OCI-LY1 (cell line): ENCODE results near the gene GNPTAB.

Experiments used
- H2AFZ ChIP-seq: fragments of 200-600 bp; sonication (generic), shearing (Covaris generic); 2 replicates; pipeline ENCODE4 v1.6.0; 2014; ENCODE audit warnings: antibody characterized with exemption, mild to moderate bottlenecking, low read length
- H3F3A ChIP-seq: fragments of 200-600 bp; sonication (generic), shearing (Covaris generic); 2 replicates; pipeline ENCODE4 v1.6.0; 2014; ENCODE audit warnings: mild to moderate bottlenecking, antibody characterized with exemption, low read length, moderate library complexity; ENCODE audit not compliant: insufficient read depth
- H3K27ac ChIP-seq: fragments of 200-600 bp; sonication (generic); 2 replicates; pipeline ENCODE4 v1.5.1; 2014; ENCODE audit warnings: low read length, mixed run types, mild to moderate bottlenecking, low read depth; ENCODE audit not compliant: poor library complexity, severe bottlenecking
- H3K27me3 ChIP-seq: fragments of 200-600 bp; sonication (generic); 2 replicates; pipeline ENCODE4 v1.6.0; 2014; ENCODE audit warnings: antibody characterized with exemption, mild to moderate bottlenecking, low read length, moderate library complexity; ENCODE audit not compliant: insufficient read depth
- H3K36me3 ChIP-seq: fragments of 200-600 bp; sonication (generic); 2 replicates; pipeline ENCODE4 v1.6.1; 2014; ENCODE audit warnings: mild to moderate bottlenecking, antibody characterized with exemption, low read length, moderate library complexity, mixed read lengths; ENCODE audit not compliant: insufficient read depth
- H3K4me1 ChIP-seq: fragments of 200-600 bp; sonication (generic); 2 replicates; pipeline ENCODE4 v1.5.1; 2014; ENCODE audit warnings: mild to moderate bottlenecking, low read length, moderate library complexity; ENCODE audit not compliant: insufficient read depth, severe bottlenecking
- H3K4me2 ChIP-seq: fragments of 200-600 bp; sonication (generic), shearing (Covaris generic); 2 replicates; pipeline ENCODE4 v1.6.1; 2014; ENCODE audit warnings: low read length
- H3K4me3 ChIP-seq: fragments of 200-600 bp; sonication (generic); 2 replicates; pipeline ENCODE4 v1.5.1; 2014; ENCODE audit warnings: low read length, low read depth, mild to moderate bottlenecking, mixed read lengths; ENCODE audit not compliant: poor library complexity, severe bottlenecking
- H3K79me2 ChIP-seq: fragments of 200-600 bp; shearing (Covaris generic); 2 replicates; pipeline ENCODE4 v1.6.1; 2016; ENCODE audit warnings: mixed run types, low read length, mixed read lengths; ENCODE audit not compliant: insufficient read depth
- H3K9ac ChIP-seq: fragments of 200-600 bp; sonication (generic), shearing (Covaris generic); 2 replicates; pipeline ENCODE4 v1.6.1; 2014; ENCODE audit warnings: mild to moderate bottlenecking, low read length, mixed read lengths
- H3K9me2 ChIP-seq: fragments of 200-600 bp; sonication (generic), shearing (Covaris generic); 2 replicates; pipeline ENCODE4 v1.6.1; 2014; ENCODE audit warnings: low read depth, mild to moderate bottlenecking, low read length, mixed read lengths
- H3K9me3 ChIP-seq: fragments of 200-600 bp; shearing (Covaris generic); 2 replicates; pipeline ENCODE4 v1.6.1; 2014; ENCODE audit warnings: low read length, mixed read lengths
- H4K20me1 ChIP-seq: fragments of 200-600 bp; sonication (generic), shearing (Covaris generic); 2 replicates; pipeline ENCODE4 v1.6.0; 2016; ENCODE audit warnings: mild to moderate bottlenecking, low read length; ENCODE audit not compliant: insufficient read depth
- EZH2 ChIP-seq: fragments of 200-600 bp; sonication (generic), shearing (Covaris generic); IDR thresholded peaks from 2 replicates; pipeline ENCODE4 v1.8.0; 2017; ENCODE audit warnings: borderline replicate concordance, mixed run types, mild to moderate bottlenecking, antibody characterized with exemption, low read length, moderate library complexity, mixed read lengths
- TF ChIP-seq, protein P1 (sequence below): fragments of 200-600 bp; sonication (generic), shearing (Covaris generic); IDR thresholded peaks from 2 replicates; pipeline ENCODE4 v1.5.1; 2017; ENCODE audit warnings: mild to moderate bottlenecking, antibody characterized with exemption, low read length, moderate library complexity, mixed read lengths

The GNPTAB gene

DNA sequence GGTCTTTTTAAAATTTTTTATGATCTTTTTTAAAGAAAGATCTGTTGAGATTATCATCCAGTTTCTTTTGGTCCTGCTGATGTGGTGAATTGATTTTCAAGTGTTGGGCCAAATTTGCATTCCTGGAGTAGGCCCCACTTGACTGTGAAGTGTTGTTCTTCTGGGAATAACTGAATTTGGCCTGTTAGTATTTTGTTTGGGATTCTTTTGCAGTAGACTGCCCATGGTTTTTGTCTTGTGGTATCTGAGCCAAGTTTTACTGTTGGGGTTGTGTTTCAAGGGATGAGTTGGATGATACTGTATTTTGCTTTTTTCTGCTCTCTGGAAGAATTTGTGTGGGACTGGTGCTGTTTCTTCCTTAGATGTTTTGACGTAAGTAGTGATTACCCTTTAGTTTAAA, 87.5 kb downstream of the GNPTAB start:
- Histone ChIP-seq H4K20me1 (no peaks in the 10 kb centered on the region), H3K4me3 (peak overlapping the region; percentile 14), H2AFZ (no peak overlapping the region), H3K4me1 (peaks cover 70% of the 10 kb centered on the region), H3K79me2 (no peaks in the 10 kb centered on the region), H3K27me3 (no peaks in the 10 kb centered on the region), H3F3A (0 out of 2 replicates have a peak, but pooled peaks cover 2% of the 10 kb centered on the region), H3K27ac (peak overlapping the region; percentile 98), H3K9ac (peak overlapping the region; percentile 45), H3K4me2 (peak overlapping the region; percentile 67), H3K9me2 (no peaks in the 10 kb centered on the region), H3K9me3 (no peaks in the 10 kb centered on the region), H3K36me3 (peaks cover 78% of the 10 kb centered on the region)
- TF ChIP-seq EZH2: no peak
- TF ChIP-seq, protein P1, sequence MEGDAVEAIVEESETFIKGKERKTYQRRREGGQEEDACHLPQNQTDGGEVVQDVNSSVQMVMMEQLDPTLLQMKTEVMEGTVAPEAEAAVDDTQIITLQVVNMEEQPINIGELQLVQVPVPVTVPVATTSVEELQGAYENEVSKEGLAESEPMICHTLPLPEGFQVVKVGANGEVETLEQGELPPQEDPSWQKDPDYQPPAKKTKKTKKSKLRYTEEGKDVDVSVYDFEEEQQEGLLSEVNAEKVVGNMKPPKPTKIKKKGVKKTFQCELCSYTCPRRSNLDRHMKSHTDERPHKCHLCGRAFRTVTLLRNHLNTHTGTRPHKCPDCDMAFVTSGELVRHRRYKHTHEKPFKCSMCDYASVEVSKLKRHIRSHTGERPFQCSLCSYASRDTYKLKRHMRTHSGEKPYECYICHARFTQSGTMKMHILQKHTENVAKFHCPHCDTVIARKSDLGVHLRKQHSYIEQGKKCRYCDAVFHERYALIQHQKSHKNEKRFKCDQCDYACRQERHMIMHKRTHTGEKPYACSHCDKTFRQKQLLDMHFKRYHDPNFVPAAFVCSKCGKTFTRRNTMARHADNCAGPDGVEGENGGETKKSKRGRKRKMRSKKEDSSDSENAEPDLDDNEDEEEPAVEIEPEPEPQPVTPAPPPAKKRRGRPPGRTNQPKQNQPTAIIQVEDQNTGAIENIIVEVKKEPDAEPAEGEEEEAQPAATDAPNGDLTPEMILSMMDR: no peak

DNA sequence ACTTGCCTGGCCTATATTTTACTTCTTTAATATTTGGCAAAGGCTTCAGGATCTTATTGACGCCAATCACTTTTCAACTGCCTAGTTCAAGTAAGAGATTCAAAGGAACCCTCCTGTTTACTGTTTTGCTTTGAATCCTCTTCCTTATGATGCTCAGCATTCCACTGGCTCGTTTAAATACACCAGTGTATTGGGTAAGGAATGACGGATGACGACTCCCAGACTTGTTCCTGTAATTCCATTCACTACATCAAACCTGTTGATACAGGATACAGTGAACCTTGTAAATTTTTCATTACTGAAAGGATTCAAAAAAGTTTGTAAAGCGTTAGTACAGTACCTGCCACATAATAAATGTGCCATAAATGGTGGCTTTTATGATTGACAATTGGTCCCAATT, 89.8 kb downstream of the GNPTAB start:
- Histone ChIP-seq H3K9me2 (no peaks in the 10 kb centered on the region), H4K20me1 (no peaks in the 10 kb centered on the region), H3K36me3 (peaks cover 71% of the 10 kb centered on the region), H3K79me2 (no peaks in the 10 kb centered on the region), H3K27ac (peak overlapping the region; percentile 98), H3K9ac (no peak overlapping the region), H3K4me2 (no peak overlapping the region), H3K27me3 (no peaks in the 10 kb centered on the region), H3F3A (0 out of 2 replicates have a peak, but pooled peaks cover 2% of the 10 kb centered on the region), H2AFZ (no peak overlapping the region), H3K4me1 (peaks cover 76% of the 10 kb centered on the region), H3K4me3 (no peak overlapping the region), H3K9me3 (no peaks in the 10 kb centered on the region)
- TF ChIP-seq, protein P1: no peak
- no peak for TF ChIP-seq EZH2

DNA sequence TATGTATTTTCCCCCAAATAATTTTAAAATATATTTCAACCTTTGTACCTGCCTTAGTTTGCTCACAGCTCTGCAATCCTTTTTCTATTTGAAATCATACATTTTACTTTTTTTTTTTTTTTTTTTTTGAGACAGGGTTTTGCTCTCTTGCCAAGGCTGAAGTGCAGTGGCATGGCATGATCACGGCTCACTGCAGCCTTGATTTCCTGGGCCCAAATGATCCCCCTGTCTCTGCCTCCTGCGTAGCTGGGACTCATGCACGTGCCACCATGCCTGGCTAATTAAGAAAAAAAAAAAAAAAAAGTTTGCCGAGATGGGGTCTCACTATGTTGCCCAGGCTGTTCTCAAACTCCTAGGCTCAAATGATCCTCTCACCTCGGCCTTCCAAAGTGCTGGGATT, 90.2 kb downstream of the GNPTAB start:
- TF ChIP-seq, protein P1: no peak
- TF ChIP-seq EZH2: no peak
- Histone ChIP-seq H3K4me2 (no peak overlapping the region), H3K4me1 (peaks cover 72% of the 10 kb centered on the region), H3K4me3 (no peak overlapping the region), H3K27ac (peak overlapping the region; percentile 98), H3K9me3 (no peaks in the 10 kb centered on the region), H3F3A (0 out of 2 replicates have a peak, but pooled peaks cover 2% of the 10 kb centered on the region), H2AFZ (no peak overlapping the region), H4K20me1 (no peaks in the 10 kb centered on the region), H3K9me2 (no peaks in the 10 kb centered on the region), H3K27me3 (no peaks in the 10 kb centered on the region), H3K9ac (no peak overlapping the region), H3K79me2 (no peaks in the 10 kb centered on the region), H3K36me3 (peaks cover 67% of the 10 kb centered on the region)
